Activated T-helper 9 cell treated with anti-CD3 and anti-CD28 coated beads, Interleukin-2, amount 50 U/mL, for 16 hours (primary cell): ENCODE data around the gene SPDYE3.
A peak's percentile ranks its signal among the peaks of the same experiment; 100 is the strongest.
"Not testable (repeated sequence)": the region's sequence is repeated elsewhere in the genome, so short reads cannot be mapped to it uniquely, and the experiment has no call there.

Experiments
- DNase-seq: peaks from one replicate; pipeline ENCODE4 v3.0.0-alpha.2; 2020; ENCODE audit warnings: low read depth

Gene SPDYE3

DNA sequence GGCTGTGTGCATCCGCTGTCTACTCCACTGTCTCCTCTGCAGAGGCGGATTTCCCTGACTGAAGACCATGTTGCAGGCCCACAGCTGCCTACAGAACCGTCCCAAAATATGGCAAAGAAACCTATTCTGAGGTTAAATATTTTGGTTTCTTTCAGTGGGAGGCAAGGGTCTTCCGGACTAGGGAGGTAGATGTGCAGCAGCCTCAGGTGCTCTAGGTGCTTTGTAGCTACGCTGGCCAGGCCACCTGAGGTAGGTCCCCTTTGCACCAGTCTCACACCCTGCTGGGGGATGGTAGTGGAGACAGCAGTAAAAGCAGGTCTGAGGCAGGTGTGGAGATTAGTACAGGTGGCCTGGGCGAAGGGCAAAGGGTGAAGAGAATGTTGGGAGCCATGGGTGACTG is 42.3 kb downstream of the SPDYE3 start:
- DNase-seq, result no peak

DNA sequence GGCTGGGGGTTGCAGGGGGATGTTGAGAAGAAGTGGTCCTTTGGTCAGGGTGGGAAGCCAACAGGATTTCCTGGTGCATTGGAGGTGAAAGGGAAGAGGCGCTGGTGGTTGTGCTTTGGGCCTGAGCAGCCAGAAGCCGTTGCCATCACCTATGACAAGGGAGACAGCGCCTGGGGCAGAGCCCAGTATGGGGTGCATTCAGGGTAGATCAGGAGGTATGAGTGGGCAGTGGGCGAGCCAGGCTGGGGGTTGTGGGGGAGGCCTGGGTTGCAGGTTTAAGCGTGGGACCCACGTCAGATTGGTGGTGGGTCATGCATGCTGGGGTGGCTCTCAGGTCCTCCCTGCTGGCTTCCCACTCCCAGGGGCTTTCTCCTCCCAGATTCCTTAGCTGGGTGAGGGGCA is 44.2 kb downstream of the SPDYE3 start:
- DNase-seq, result no peak

DNA sequence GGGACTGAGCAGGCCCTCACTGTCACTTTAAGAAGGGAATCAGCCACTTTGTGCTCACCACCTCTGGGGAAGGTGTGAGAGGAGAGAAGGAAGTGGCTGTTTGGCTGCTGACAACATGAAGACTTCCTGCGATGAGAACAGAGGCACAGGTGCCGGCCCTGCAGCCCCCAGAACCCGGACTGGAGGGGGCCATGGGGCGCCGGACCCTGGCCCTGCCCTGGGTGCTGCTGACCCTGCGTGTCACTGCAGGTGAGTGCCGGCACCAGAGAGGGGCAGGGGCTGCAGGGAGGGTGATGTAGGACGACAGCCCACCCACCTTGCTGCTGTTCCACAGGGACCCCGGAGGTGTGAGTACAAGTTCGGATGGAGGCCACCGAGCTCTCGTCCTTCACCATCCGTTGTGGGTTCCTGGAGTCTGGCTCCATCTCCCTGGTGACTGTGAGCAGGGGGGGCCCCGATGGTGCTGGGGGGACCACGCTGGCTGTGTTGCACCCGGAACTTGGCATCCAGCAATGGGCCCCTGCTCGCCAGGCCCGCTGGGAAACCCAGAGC is 44.8 kb downstream of the SPDYE3 start:
- DNase-seq, result not testable (repeated sequence)

DNA sequence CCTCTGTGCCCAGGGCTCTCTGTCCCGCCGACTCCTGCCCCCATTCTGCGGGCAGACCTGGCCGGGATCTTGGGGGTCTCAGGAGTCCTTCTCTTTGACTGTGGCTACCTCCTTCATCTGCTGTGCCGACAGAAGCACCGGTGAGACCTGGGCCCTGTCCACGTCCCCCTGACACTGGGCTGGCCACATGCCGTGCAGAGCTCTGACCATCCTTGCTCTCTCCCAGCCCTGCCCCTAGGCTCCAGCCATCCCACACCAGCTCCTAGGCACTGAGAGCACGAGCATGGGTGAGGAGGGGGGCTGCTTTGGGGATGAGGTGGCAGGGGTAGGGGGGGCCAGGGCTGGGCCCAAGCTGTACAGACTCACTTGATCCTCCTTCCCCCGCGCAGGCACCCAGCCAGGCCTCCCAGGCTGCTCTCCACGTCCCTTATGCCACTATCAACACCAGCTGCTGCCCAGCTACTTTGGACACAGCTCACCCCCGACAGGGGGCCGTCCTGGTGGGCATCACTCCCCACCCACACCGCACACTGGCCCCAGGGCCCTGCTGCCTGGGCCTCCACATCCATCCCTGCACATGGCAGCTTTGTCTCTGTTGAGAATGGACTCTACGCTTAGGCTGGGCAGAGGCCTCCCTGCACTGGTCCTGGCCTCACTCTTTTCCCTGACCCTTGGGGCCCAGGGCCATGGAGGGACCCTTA is 45.6 kb downstream of the SPDYE3 start:
- DNase-seq, result no peak

DNA sequence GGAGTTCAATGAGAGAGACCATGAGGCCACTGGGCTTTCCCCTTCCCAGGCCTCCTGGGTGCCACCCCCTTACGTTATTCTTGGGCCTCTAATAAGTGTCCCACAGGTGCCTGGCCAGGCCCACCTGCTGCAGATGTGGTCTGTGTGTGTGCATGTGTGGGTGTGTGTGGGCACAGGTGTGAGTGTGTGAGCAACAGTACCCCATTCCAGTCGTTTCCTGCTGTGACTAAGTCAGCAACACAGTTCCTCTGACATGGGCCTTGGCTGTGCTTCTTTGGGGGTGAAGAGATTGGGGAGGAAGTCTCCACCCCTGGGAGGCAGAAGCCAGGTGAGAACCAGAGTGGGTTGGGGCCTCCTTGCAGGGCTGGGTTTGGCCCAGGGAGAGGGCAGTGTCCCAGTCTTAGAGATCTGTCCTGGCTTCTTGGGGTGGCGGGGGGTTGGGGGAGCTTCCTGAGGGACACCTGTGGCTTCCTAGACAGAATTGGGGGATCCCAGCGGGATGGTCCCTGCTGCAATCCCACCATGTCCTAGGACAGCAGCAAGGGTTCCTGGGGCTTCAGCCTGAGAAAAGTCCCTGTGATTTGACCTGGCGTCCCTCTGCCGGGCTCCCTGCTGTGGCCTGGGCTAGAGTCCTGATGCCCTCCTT is 46.3 kb downstream of the SPDYE3 start:
- DNase-seq, result peak; percentile 23

DNA sequence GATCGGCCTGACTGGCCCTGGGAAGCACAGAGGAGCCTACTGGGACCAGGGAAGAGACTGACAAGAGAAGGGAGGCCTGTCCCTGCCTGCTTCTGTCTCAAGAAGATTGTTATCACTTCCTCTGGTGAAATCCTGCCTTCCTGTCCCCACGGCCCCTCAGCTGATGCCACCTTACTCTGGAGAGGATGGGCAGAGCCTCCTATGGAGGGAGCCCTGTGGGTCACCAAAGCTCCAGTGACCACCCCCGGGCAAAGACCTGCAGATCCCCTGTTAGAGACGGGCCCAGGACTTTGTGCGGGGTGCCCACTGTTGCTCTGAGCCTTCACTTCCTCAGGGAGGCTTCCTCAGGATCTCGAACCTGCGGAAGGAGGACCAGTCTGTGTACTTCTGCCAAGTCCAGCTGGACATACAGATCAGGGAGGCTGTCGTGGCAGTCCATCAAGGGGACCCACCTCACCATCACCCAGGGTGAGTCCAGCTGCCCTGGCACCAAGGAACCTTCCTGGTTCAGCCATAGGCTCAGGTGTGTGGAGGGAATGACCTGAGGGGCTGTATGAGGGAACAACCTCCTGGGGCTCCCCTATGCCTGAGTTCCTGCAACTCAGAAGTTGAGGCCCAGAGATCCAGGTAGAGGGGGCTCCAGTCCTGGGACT is 49.0 kb downstream of the SPDYE3 start:
- DNase-seq, result no peak

DNA sequence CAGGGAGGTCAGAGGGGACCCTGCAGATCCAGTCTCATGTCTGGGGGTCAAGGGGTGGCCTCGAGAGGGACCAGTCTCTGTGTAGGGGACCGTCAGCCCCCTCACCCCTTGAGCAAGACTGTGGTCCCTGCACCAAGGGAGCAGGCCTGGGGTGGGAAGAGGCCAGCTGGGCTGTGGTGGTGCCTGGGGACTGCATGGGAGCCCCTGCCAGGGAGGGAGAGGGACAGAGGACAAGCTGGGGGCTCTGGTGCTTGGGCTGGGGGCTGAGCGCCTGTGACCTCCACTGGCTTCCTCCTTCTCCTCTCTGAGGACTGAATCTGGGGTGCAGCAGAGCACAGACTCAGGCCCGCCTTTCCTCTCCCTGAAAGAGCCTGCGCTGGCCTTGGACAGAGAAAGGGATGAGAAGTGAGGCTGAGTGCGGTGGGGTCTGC is 49.6 kb downstream of the SPDYE3 start:
- DNase-seq, result no peak

DNA sequence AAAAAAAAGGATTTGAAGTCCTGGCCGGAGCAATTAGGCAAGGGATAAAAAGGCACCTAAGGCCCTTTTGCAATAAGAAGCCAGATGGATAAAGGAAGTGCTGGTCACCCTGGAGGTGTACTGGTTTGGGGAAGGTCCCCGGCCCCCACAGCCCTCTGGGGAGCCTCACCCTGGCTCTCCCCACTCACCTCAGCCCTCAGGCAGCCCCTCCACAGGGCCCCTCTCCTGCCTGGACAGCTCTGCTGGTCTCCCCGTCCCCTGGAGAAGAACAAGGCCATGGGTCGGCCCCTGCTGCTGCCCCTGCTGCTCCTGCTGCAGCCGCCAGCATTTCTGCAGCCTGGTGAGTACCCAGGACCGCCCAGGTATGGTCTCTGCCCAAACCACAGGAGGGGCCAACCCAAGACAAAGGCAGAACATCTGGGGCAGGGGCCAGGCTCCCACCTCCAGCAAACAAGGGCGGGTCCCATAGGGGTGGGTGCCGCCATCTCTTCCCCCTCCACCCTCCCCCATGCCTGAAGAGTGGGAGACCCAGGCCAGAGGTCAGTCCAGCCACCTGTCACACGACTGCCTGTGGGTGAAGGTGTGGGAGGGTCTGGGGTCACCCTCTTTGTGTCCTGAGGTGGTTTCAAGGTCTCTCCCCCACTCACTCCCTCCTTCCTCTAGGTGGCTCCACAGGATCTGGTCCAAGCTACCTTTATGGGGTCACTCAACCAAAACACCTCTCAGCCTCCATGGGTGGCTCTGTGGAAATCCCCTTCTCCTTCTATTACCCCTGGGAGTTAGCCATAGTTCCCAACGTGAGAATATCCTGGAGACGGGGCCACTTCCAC is 50.7 kb downstream of the SPDYE3 start, which contains the start of gene PILRB:
PILRB (plus strand) TSS at position 91 of the 830 bp plus-strand sequence; CDS start at position 277, 186 bp downstream.
- DNase-seq, result no peak

DNA sequence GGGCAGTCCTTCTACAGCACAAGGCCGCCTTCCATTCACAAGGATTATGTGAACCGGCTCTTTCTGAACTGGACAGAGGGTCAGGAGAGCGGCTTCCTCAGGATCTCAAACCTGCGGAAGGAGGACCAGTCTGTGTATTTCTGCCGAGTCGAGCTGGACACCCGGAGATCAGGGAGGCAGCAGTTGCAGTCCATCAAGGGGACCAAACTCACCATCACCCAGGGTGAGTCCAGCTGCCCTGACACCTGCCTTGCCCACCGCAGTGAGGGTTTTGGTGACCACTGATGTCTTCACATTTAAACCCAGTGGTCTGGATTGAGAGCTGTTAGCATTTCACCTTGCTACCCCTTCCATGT is 51.3 kb downstream of the SPDYE3 start:
- DNase-seq, result no peak

DNA sequence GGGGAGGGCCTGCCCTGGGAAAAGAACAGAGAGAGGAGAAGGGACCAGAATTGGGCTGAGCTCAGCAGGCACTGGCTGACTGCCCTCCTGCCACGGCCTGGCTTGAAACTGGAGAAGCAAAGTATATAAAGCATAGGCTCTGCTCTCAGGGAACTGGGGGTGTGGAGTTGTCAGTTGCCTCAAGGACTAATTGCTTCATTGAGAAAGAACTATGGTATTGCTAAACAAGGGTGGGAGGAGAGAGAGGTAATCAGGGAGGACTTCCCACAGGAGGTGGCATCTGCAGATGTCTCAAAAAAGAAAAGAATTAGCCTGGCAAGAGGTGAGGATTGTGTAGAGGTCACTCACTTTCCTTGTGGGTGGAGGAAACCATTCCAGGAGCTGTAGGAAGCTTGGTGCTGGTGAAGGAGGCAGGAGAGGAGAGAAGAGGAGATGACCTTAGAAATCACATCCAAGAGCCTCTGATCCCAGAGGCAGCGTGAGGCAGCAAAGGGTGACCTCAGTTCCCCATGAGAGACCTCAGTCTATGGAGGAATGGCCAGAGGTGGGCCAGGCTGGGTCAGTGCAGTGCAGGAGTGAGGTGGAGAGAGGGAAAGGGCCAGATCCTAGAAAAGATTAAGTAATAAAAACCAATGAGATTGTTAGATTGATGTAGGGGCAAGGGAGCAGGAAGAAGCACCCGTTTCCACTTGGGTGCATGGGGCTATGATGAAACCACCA is 52.8 kb downstream of the SPDYE3 start:
- DNase-seq, result no peak

DNA sequence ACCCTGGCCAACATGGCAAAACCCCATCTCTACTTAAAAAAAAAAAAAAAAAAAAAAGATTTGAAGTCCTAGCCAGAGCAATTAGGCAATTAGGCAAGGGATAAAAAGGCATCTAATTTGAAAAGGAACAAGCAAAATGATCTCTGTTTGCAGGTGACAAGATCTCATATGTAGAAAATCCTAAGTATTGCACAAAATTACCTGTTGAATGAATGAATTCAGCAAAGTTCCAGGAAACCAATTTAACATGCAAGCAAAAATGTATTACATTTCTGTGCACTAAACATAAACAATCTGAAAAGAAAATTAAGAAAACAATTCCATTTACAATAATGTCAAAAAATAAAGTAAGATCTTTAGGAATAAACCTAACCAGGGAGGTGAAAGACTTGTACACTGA is 55.6 kb downstream of the SPDYE3 start:
- DNase-seq, result no peak

DNA sequence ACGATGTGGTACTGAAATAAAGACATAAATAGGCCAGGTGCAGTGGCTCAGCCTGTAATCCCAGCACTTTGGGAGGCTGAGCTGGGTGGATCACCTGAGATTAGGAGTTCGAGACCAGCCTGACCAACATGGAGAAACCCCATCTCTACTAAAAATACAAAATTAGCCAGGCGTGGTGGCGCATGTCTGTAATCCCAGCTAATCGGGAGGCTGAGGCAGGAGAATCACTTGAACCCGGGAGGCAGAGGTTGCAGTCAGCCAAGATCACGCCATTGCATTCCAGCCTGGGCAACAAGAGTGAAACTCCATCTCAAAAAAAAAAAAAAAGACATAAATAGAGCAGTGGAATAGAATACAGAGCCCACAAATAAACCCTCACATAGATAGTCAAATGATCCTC is 56.3 kb downstream of the SPDYE3 start:
- DNase-seq, result not testable (repeated sequence)

DNA sequence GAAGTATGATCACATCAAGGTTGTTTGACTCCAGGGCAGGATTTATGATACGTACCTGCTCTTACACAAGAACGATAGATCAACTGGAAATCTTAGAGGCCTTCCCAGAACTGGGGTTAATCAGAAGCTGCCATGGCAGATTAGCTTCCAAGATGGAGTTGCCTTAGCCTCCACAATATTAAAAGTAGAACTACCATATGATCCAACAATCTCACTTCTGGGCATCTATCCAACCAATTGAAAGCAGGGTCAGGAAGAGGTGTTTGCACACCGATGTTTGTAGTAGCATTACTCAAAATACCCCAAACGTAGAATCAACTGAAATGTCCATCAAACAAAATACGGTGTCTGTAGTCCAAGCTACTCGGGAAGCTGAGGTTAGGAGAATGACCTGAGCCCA is 57.0 kb downstream of the SPDYE3 start:
- no peak for DNase-seq

DNA sequence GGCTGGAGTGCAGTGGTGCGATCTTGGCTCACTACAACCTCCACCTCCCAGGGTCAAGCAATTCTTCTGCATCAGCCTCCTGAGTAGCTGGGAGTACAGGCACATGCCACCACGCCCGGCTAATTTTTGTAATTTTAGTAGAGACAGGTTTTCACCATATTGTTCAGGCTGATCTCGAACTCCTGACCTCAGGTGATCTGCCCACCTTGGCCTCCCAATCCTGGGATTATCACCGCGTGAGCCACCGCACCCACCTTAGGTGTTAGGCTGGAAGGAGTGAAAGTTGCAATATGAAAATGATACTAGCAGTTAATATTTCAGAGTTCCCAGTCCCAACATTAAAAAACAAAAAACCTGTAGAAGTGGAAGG is 58.5 kb downstream of the SPDYE3 start:
- not testable (repeated sequence) for DNase-seq

DNA sequence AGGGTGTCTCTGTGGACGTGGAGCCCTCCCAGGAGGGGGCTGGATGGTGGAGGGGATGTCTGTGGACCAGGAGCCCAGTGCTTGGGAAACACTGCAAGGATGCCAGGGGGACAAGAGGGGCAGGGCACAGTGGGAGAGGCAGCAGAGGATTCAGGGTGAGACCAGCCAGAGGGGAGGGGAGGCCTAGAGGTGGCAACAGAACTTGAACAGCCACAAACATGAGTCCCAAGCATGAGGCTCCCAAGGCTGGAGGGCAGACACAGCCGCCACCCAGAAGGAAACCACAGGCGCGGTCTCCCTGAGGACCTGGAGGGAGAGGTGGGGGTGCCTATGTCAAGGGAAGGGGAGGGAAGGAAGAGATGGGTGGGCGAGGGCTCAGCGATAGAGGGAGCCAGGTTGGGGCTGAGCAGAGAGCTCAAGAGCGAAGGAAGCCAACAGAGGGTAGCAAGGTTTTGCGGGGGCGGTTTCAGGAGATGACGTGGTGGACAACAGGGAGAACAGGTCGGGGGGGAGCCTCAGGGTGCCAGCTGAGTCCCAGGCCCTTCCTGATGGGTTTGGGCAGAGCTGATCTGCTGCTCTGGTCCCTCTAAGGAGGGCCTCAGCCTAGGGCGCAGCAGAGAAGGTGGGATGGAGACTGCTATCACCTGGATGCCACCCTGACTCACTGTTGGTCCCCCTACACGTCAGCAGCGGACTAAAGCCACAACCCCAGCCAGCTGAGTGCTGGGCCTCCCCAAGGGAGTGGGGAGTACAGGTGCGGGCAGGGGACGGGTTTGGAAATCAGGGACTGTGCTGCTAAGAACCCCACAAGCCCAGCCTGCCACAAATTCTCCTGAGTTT is 59.1 kb downstream of the SPDYE3 start:
- DNase-seq, result no peak

DNA sequence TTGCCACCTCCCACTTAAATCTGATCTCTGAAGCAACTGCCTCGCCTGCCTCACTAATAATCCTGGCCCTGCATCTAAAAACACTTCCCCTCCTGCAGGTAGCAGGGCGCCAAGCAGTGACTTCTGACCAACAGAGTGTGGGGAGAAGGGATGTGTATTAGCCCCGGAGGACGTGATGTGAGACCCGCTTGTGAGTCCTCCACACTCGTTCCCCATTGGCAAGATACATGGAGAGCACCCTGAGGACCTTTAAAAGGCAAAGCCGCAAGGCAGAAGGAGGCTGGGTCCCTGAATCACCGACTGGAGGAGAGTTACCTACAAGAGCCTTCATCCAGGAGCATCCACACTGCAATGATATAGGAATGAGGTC is 59.7 kb downstream of the SPDYE3 start:
- DNase-seq, result no peak

DNA sequence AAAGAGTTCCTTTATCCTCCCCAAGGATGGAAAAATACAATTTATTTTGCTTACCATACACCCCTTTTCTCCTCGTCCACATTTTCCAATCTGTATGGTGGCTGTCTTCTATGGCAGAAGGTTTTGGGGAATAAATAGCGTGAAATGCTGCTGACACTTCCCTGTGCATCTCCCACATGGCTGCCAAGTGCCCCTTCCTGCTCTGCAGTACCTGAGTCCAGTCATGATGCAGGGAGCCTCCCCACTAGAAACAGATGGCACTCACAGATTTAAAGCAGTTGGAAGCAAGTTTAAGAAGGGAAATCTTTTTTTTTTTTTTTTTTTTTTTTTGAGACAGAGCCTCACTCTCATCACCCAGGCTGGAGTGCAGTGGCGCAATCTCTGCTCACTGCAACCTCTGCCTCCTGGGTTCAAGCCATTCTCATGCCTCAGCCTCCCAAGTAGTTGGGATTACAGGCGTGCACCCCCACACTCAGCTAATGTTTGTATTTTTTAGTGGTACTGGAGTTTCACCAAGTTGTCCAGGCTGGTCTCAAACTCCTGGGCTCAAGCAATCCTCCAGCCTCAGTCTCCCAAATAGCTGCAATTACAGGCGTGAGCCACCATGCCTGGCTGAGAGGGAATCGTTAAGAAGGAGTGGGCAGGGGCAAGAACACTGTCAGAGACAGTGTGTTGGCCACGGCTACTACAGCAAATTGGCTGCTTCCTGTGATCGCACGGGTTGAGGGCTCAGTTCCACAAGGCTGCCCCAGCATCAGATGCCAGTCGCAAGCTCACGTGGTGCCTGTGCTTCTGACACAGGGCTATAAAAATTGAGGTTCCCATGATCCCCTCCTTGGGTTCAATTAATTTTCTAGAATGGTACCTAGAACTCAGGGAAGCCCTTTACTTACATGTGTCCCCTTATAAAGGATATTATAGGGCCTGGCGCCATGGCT is 60.4 kb downstream of the SPDYE3 start:
- DNase-seq, result no peak

DNA sequence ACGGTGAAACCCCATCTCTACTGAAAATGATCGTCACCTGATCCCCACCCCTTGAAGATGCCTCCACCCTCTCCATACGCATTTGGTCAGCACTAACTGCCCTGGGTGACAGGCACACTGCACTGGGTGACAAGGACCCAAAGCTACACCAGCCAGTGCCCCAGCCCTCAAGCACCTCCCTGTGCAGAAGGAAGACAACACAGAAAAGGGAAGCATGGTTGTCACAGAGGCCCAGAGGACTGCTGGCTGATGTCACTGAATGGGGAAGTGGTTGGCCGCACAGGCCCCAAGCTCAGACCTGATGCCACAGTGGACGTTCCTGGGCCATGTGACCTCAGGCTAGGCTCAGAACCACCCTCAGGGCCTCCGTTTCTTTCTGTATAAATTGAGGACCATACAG is 61.6 kb downstream of the SPDYE3 start:
- DNase-seq, result no peak

DNA sequence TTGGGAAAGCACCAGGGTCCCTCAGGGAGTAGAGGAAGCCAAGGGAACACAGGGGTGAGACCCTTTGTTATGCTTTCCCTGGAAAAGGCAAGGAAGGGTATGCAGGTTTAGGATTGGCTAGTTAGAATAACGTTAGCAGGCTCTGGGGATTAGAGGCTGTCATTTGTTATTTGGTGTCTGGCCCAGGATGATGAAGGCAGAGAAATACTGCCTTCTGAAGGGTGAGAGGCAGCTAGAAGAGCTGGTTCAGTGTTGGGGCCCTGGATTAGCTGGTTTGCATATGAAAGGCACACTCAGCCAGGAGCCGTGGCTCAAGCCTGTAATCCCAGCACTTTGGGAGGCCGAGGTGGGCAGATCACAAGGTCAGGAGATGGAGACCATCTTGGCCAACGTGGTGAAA is 62.8 kb downstream of the SPDYE3 start:
- no peak for DNase-seq

DNA sequence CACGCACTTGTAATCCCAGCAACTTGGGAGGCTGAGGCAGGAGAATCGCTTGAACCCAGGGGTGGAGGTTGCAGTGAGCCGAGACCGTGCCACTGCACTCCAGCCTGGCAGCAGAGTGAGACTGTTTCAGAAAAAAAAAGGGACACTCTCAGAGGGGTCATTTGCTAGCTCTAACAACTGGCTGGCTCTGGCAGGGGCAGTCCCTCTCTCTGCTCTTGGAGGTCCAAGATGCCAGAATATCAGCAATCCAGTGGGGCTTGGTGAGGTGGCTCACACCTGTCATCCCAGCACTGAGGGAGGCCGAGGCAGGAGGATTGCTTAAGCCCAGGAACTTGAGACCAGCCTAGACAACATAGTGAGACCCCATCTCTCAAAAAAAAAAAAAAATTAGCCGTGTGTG is 63.2 kb downstream of the SPDYE3 start:
- DNase-seq, result no peak
